ENCODE measurements around the gene GPR155.

GPR155 gene

GRCh38 chr2:174486563-174487107, at the start of gene GPR155:
GPR155 (minus strand) TSS chr2:174487029; CDS start chr2:174481956, 5,073 bp downstream.
- no peak for DNase-seq

- peak in 1 of 2 experiments; percentile 16 for DNase-seq
These were observed 49.2 kb upstream of the GPR155 start for GRCh38 chr2:174535757-174536703.

GRCh38 chr2:174535083-174535482, 48.3 kb upstream of the GPR155 start:
- DNase-seq, result no peak

GRCh38 chr2:174529916-174530315, 43.1 kb upstream of the GPR155 start:
- no peak for DNase-seq

GRCh38 chr2:174527959-174528358, 41.1 kb upstream of the GPR155 start:
- no peak for DNase-seq

- DNase-seq, result no peak
These were observed 40.4 kb upstream of the GPR155 start for GRCh38 chr2:174527101-174527721.

GRCh38 chr2:174524527-174524926, 37.7 kb upstream of the GPR155 start:
- DNase-seq, result no peak

GRCh38 chr2:174522553-174522952, 35.7 kb upstream of the GPR155 start:
- no peak for DNase-seq

GRCh38 chr2:174518395-174518794, 31.6 kb upstream of the GPR155 start:
- DNase-seq, result no peak

- no peak for DNase-seq
These were observed 29.9 kb upstream of the GPR155 start for GRCh38 chr2:174516501-174517378.

GRCh38 chr2:174512345-174512744, 25.5 kb upstream of the GPR155 start:
- DNase-seq, result no peak

GRCh38 chr2:174511580-174512260, 24.9 kb upstream of the GPR155 start:
- no peak for DNase-seq

GRCh38 chr2:174510583-174511189, 23.9 kb upstream of the GPR155 start:
- DNase-seq, result no peak

- no peak for DNase-seq
These were observed 16.5 kb upstream of the GPR155 start for GRCh38 chr2:174503161-174503809.

GRCh38 chr2:174499371-174499770, 12.5 kb upstream of the GPR155 start:
- DNase-seq, result no peak

- DNase-seq, result no peak
These were observed 8.7 kb upstream of the GPR155 start for GRCh38 chr2:174495365-174496012.

GRCh38 chr2:174493549-174494331, 6.9 kb upstream of the GPR155 start:
- no peak for DNase-seq

GRCh38 chr2:174492963-174493431, 6.2 kb upstream of the GPR155 start:
- no peak for DNase-seq

- no peak for DNase-seq
These were observed 5.1 kb upstream of the GPR155 start for GRCh38 chr2:174491947-174492346.

GRCh38 chr2:174490051-174490450, 3.2 kb upstream of the GPR155 start:
- no peak for DNase-seq
